GM12878 (cell line): Measurements from ENCODE around the gene GCNT2. TPM values are rescaled to one million over a fixed set of nuclear protein-coding genes. Genes with fewer than 3 reads are reported as not detected.

Source experiments
- ATAC-seq: fragments of 200-7000 bp; cut with Tn5 transposase; 3 replicates; pipeline ENCODE4 v1.9.1; 2020; ENCODE audit warnings: mild to moderate bottlenecking, moderate library complexity
- BruUV-seq: library from RNA; stranded (reverse); fragments of 400-500 nt; replicated peaks from 2 replicates; lab custom pipeline; 2021; lab: Mats Ljungman, UMichigan
- CTCF ChIA-PET: fragments of 300-600 bp; sonication (Branson Sonifier 250); formaldehyde crosslinking; extraction: SDS; loops from one replicate; lab custom pipeline; 2021; ENCODE audit warnings: inconsistent platforms; lab: Yijun Ruan, JAX
- POLR2A ChIA-PET: fragments of 350-600 bp; formaldehyde crosslinking; extraction: SDS; loops from one replicate; lab custom pipeline; 2021; ENCODE audit warnings: inconsistent platforms; lab: Charles Lee
- RAD21 ChIA-PET: fragments of 300-600 bp; sonication (Branson Sonifier 250); formaldehyde crosslinking; loops from one replicate; lab custom pipeline; 2023; ENCODE audit warnings: antibody characterized with exemption; ENCODE audit not compliant: unreplicated experiment; lab: Charles Lee
- SMC1A ChIA-PET: fragments of 300-600 bp; sonication (Branson Sonifier 250); formaldehyde crosslinking; loops from one replicate; lab custom pipeline; 2023; ENCODE audit not compliant: unreplicated experiment, uncharacterized antibody; lab: Charles Lee
- DNase-seq: peaks from one replicate; pipeline ENCODE4 v3.0.0-alpha.2; 2011; ENCODE audit warnings: low read depth, low spot score
- FAIRE-seq: peaks from 3 replicates; lab custom pipeline; 2011; peaks lifted over from hg19 to GRCh38; lab: Jason Lieb, UNC
- H2AFZ ChIP-seq: 2 replicates; pipeline ENCODE4 v1.6.0; 2011; ENCODE audit warnings: low read depth, low read length, control low read depth; ENCODE audit not compliant: control insufficient read depth
- H3K27ac ChIP-seq: 2 replicates; pipeline ENCODE4 v1.5.1; 2011; ENCODE audit warnings: control low read depth; ENCODE audit not compliant: control insufficient read depth, insufficient read depth
- H3K27me3 ChIP-seq, 2 experiments: replicated peaks in 1 of 2; 2 replicates each; pipeline versions ENCODE4 v1.6.0 to v1.6.1; 2011; ENCODE audit warnings: low read length in 1 of 2; ENCODE audit not compliant: control insufficient read depth in 2 of 2, insufficient read depth in 2 of 2
- H3K36me3 ChIP-seq, 2 experiments: 2 replicates each; pipeline ENCODE4 v1.5.1; 2011; ENCODE audit warnings: low read length in 1 of 2; ENCODE audit not compliant: control insufficient read depth in 2 of 2, insufficient read depth in 2 of 2
- H3K4me1 ChIP-seq: 2 replicates; pipeline ENCODE4 v1.6.1; 2011; ENCODE audit warnings: mild to moderate bottlenecking, low read length, moderate library complexity, mixed read lengths; ENCODE audit not compliant: control insufficient read depth, insufficient read depth
- H3K4me2 ChIP-seq: 2 replicates; pipeline ENCODE4 v1.6.0; 2011; ENCODE audit warnings: control low read depth; ENCODE audit not compliant: control insufficient read depth, insufficient read depth
- H3K4me3 ChIP-seq: fragments of 200-600 bp; sonication (generic); 2 replicates; pipeline ENCODE4 v1.5.1; 2016
- H3K79me2 ChIP-seq: 2 replicates; pipeline ENCODE4 v1.6.0; 2011; ENCODE audit warnings: low read length; ENCODE audit not compliant: control insufficient read depth, insufficient read depth
- H3K9ac ChIP-seq: 2 replicates; pipeline ENCODE4 v1.8.0; 2011; ENCODE audit warnings: low read length, control low read depth, mixed read lengths; ENCODE audit not compliant: control insufficient read depth, insufficient read depth
- H3K9me3 ChIP-seq: replicated peaks from 3 replicates; pipeline ENCODE4 v1.5.1; 2011; ENCODE audit warnings: mild to moderate bottlenecking, low read length; ENCODE audit not compliant: control insufficient read depth, insufficient read depth
- H4K20me1 ChIP-seq: 2 replicates; pipeline ENCODE4 v1.6.0; 2011; ENCODE audit not compliant: control insufficient read depth, insufficient read depth
- CREM ChIP-seq: IDR thresholded peaks from 2 replicates; pipeline ENCODE4 v1.6.1; 2014; ENCODE audit warnings: antibody characterized with exemption, low read depth
- HDGF ChIP-seq: fragments of 450-650 bp; IDR thresholded peaks from 2 replicates; pipeline ENCODE4 v1.6.1; 2016; ENCODE audit warnings: antibody characterized with exemption
- IKZF2 ChIP-seq, 2 experiments: fragments of 450-650 bp; IDR thresholded peaks; 2 replicates each; pipeline ENCODE4 v1.6.1; 2017; ENCODE audit warnings: mild to moderate bottlenecking in 2 of 2, moderate library complexity in 2 of 2
- RB1 ChIP-seq: fragments of 450-650 bp; formaldehyde crosslinking; IDR thresholded peaks from 2 replicates; pipeline ENCODE4 v1.6.1; 2017; ENCODE audit warnings: mild to moderate bottlenecking, borderline replicate concordance
- RUNX3 ChIP-seq: IDR thresholded peaks from 2 replicates; pipeline ENCODE4 v1.6.1; 2012; ENCODE audit warnings: low read length, inconsistent platforms
- SPI1 ChIP-seq: IDR thresholded peaks from 2 replicates; pipeline ENCODE4 v1.6.1; 2011; ENCODE audit warnings: low read depth, mild to moderate bottlenecking, low read length, moderate library complexity, borderline replicate concordance; ENCODE audit not compliant: insufficient read depth
- TCF3 ChIP-seq: IDR thresholded peaks from 2 replicates; pipeline ENCODE4 v1.6.1; 2012; ENCODE audit warnings: low read depth, mild to moderate bottlenecking, low read length, borderline replicate concordance; ENCODE audit not compliant: insufficient read depth
- WGBS: methylation state at CpG from one replicate; pipeline ENCODE4 v1.1.6; 2016; ENCODE audit warnings: low lambda C conversion rate; ENCODE audit not compliant: insufficient replicate concordance, insufficient coverage; ENCODE audit errors: missing lambda C conversion rate; 5-methylcytosine and 5-hydroxymethylcytosine counted together
- in situ Hi-C: fragments of 300-500 bp; cut with MboI; formaldehyde crosslinking; loops from 9 replicates; pipeline ENCODE4 v1.14.3; 2018; ENCODE audit warnings: mixed read lengths
- intact Hi-C: fragments of 100-400 bp; cut with micrococcal nuclease; formaldehyde crosslinking; loops from one replicate; pipeline ENCODE4 v1.14.2; 2022; ENCODE audit not compliant: unreplicated experiment
- polyA plus RNA-seq, 11 experiments: library from polyadenylated mRNA; depleted of rRNA in 4 of 11; unstranded in 6 of 11; stranded (reverse) in 5 of 11; fragments of >200 nt; fragmentation: Nextera tagmentation in 4 of 11; fragmentation: Illumina TruSeq in 1 of 11; extraction: Ambion mirVana in 4 of 11; extraction: Trizol in 1 of 11; gene quantifications; 1 replicate in 1 of 11; 2 replicates in 10 of 11; pipeline versions ENCODE4 v1.2.1 to v1.2.3, GENCODE V29; 2011 to 2016; ENCODE audit warnings: inconsistent platforms in 2 of 11, missing spikeins in 2 of 11, low read depth in 1 of 11
- total RNA-seq, 4 experiments: library from RNA; depleted of rRNA in 3 of 4; stranded (reverse); fragments of >200 nt in 3 of 4; fragmentation: Illumina TruSeq in 1 of 4; extraction: Trizol in 1 of 4; gene quantifications; 2 replicates each; pipeline versions ENCODE4 v1.2.1 to v1.2.3, GENCODE V29; 2013 to 2021

Gene GCNT2
- total and polyA plus RNA-seq, 10 of the 15 experiments (the other 5 are each of a cell fraction or from before 2014, with no cell fraction given): 5.0 to 21.6 (median 11.9) TPM

- peaks cover 6% of the 10 kb centered on the region for H3K79me2 ChIP-seq
- ChIA-PET POLR2A (no interaction called here), RAD21 (no interaction called here), CTCF (interaction anchor here (0.6 kb wide), 1 partner anchor 260 kb away, joined by 3 read pairs; no protein-coding TSS in a partner anchor)
- intact Hi-C loops: no loop called here
- H3K27me3 ChIP-seq: no peaks in the 10 kb centered on the region
- peaks cover 0 to 4% of the 10 kb centered on the region in 2 experiments; a peak in 2 of 4 replicates for H3K36me3 ChIP-seq
- H2AFZ ChIP-seq: no peak overlapping the region
- H4K20me1 ChIP-seq: no peaks in the 10 kb centered on the region; the same call in 1 of the 2 replicates
- no peak for DNase-seq
- H3K27ac ChIP-seq: no peak overlapping the region
- H3K9me3 ChIP-seq: no peaks in the 10 kb centered on the region
- peak; percentile 65; the same call in 1 of the 2 replicates for TF ChIP-seq HDGF
- TF ChIP-seq CREM: no peak
- TF ChIP-seq SPI1: no peak
- TF ChIP-seq RB1: no peak
- TF ChIP-seq RUNX3: peak; percentile 38; the same call in 1 of the 2 replicates
- TF ChIP-seq, all 136 proteins: peak for 2
- no peak overlapping the region for H3K4me3 ChIP-seq
- peak; percentile 94 for FAIRE-seq
- SMC1A ChIA-PET: interaction anchor here (1.1 to 1.3 kb wide), 2 partner anchors 15 to 19 kb away, joined by 4 read pairs; no protein-coding TSS in a partner anchor
- H3K9ac ChIP-seq: no peak overlapping the region
- no peaks in the 10 kb centered on the region for H3K4me1 ChIP-seq
- no peak for ATAC-seq
- WGBS: 88% methylated on average over 7 of the region's 7 CpGs
- BruUV-seq: no TSS peak
- H3K4me2 ChIP-seq: no peak overlapping the region
- in situ Hi-C loops: no loop called here
Observed at GRCh38 chr6:10588562-10589428, 67.6 kb downstream of the GCNT2 start.

- Histone ChIP-seq H3K4me3 (no peak overlapping the region), H3K36me3 (peaks cover 0 to 4% of the 10 kb centered on the region in 2 experiments; a peak in 2 of 4 replicates), H3K4me1 (no peaks in the 10 kb centered on the region), H2AFZ (no peak overlapping the region), H3K4me2 (no peak overlapping the region), H3K9ac (no peak overlapping the region), H3K79me2 (peaks cover 6% of the 10 kb centered on the region), H4K20me1 (no peaks in the 10 kb centered on the region; the same call in 1 of the 2 replicates), H3K27ac (no peak overlapping the region), H3K27me3 (no peaks in the 10 kb centered on the region), H3K9me3 (no peaks in the 10 kb centered on the region)
- CTCF ChIA-PET: no interaction called here
- RAD21 ChIA-PET: no interaction called here
- WGBS: 100% methylated on average over 2 of the region's 2 CpGs
- in situ Hi-C loops: no loop called here
- intact Hi-C loops: no loop called here
- DNase-seq: no peak
- no peak for FAIRE-seq
- SMC1A ChIA-PET: no interaction called here
- TF ChIP-seq TCF3 (0 out of 2 replicates have a peak, but pooled peaks have one; percentile 6), IKZF2 (IDR thresholded peaks at IDR 0.05) (no peak)
- TF ChIP-seq, all 136 proteins: peak for 1
- no TSS peak for BruUV-seq
- POLR2A ChIA-PET: no interaction called here
- ATAC-seq: no peak
Observed at GRCh38 chr6:10589429-10589727, 68.2 kb downstream of the GCNT2 start.
